Hepatocyte (in vitro differentiated cells): ENCODE results near the gene PTPN6. TPM values are rescaled to one million over a fixed set of nuclear protein-coding genes. Genes with fewer than 3 reads are reported as not detected.
"Not testable (repeated sequence)": the region's sequence is repeated elsewhere in the genome, so short reads cannot be mapped to it uniquely, and the experiment has no call there.

Source experiments
- DNase-seq: peaks from one replicate; pipeline ENCODE4 v3.0.0-alpha.2; 2016; ENCODE audit warnings: low spot score
- H2AFZ ChIP-seq: fragments of 200-600 bp; sonication (generic); 2 replicates; pipeline ENCODE4 v1.6.0; 2016; ENCODE audit warnings: antibody characterized with exemption, mild to moderate bottlenecking
- H3K27ac ChIP-seq: fragments of 200-600 bp; sonication (generic); 2 replicates; pipeline ENCODE4 v1.5.1; 2016; ENCODE audit warnings: mild to moderate bottlenecking
- H3K27me3 ChIP-seq: fragments of 200-600 bp; sonication (generic); 2 replicates; pipeline ENCODE4 v1.6.1; 2016
- H3K36me3 ChIP-seq: fragments of 200-600 bp; sonication (generic); replicated peaks from 2 replicates; pipeline ENCODE4 v1.5.1; 2016; ENCODE audit warnings: low read depth; ENCODE audit not compliant: insufficient read depth
- H3K4me1 ChIP-seq: fragments of 200-600 bp; sonication (generic); 2 replicates; pipeline ENCODE4 v1.5.1; 2016; ENCODE audit warnings: mild to moderate bottlenecking, moderate library complexity; ENCODE audit not compliant: insufficient read depth
- H3K4me2 ChIP-seq: fragments of 200-600 bp; sonication (generic); 2 replicates; pipeline ENCODE4 v1.6.0; 2016
- H3K4me3 ChIP-seq: fragments of 200-600 bp; sonication (generic); 2 replicates; pipeline ENCODE4 v1.5.1; 2016; ENCODE audit warnings: mild to moderate bottlenecking
- H3K79me2 ChIP-seq: fragments of 200-600 bp; sonication (generic); 2 replicates; pipeline ENCODE4 v1.6.0; 2017; ENCODE audit warnings: mild to moderate bottlenecking
- H3K9me2 ChIP-seq: fragments of 200-600 bp; sonication (generic); replicated peaks from 2 replicates; pipeline ENCODE4 v1.6.0; 2017; ENCODE audit warnings: mild to moderate bottlenecking; ENCODE audit not compliant: insufficient read depth
- H3K9me3 ChIP-seq: fragments of 200-600 bp; sonication (generic); 2 replicates; pipeline ENCODE4 v1.5.1; 2016; ENCODE audit warnings: low read depth, mild to moderate bottlenecking
- H4K20me1 ChIP-seq: fragments of 200-600 bp; sonication (generic); 2 replicates; pipeline ENCODE4 v1.6.0; 2016; ENCODE audit warnings: mild to moderate bottlenecking; ENCODE audit not compliant: insufficient read depth, poor library complexity, severe bottlenecking
- EZH2 ChIP-seq: fragments of 200-600 bp; sonication (generic); IDR thresholded peaks from 2 replicates; pipeline ENCODE4 v1.6.1; 2016; ENCODE audit warnings: antibody characterized with exemption, mild to moderate bottlenecking, borderline replicate concordance
- EZH2phosphoT487 ChIP-seq: fragments of 200-600 bp; sonication (generic); IDR thresholded peaks from one replicate; pipeline ENCODE4 v1.6.1; 2018; ENCODE audit warnings: antibody characterized with exemption, mild to moderate bottlenecking, low read depth, moderate library complexity; ENCODE audit not compliant: unreplicated experiment, severe bottlenecking
- WGBS: methylation state at CpG from one replicate; pipeline ENCODE4 v1.1.6; 2016; ENCODE audit warnings: low lambda C conversion rate; ENCODE audit errors: missing lambda C conversion rate; 5-methylcytosine and 5-hydroxymethylcytosine counted together
- polyA plus RNA-seq: library from polyadenylated mRNA; unstranded; fragments of >200 nt; fragmentation: Nextera tagmentation; extraction: Ambion mirVana; gene quantifications from 2 replicates; pipeline ENCODE4 v1.2.1, GENCODE V29; 2016
- total RNA-seq: library from RNA; depleted of rRNA; stranded (reverse); fragments of >200 nt; gene quantifications from 2 replicates; pipeline ENCODE4 v1.2.3, GENCODE V29; 2014
- TF ChIP-seq, protein P1 (sequence below): fragments of 200-600 bp; sonication (generic); IDR thresholded peaks from 2 replicates; pipeline ENCODE4 v1.5.1; 2016; ENCODE audit warnings: antibody characterized with exemption, mild to moderate bottlenecking; ENCODE audit not compliant: poor library complexity

The PTPN6 gene
- total and polyA plus RNA-seq, 2 experiments from 2014 or later, result 14.5 to 20.8 TPM

DNA sequence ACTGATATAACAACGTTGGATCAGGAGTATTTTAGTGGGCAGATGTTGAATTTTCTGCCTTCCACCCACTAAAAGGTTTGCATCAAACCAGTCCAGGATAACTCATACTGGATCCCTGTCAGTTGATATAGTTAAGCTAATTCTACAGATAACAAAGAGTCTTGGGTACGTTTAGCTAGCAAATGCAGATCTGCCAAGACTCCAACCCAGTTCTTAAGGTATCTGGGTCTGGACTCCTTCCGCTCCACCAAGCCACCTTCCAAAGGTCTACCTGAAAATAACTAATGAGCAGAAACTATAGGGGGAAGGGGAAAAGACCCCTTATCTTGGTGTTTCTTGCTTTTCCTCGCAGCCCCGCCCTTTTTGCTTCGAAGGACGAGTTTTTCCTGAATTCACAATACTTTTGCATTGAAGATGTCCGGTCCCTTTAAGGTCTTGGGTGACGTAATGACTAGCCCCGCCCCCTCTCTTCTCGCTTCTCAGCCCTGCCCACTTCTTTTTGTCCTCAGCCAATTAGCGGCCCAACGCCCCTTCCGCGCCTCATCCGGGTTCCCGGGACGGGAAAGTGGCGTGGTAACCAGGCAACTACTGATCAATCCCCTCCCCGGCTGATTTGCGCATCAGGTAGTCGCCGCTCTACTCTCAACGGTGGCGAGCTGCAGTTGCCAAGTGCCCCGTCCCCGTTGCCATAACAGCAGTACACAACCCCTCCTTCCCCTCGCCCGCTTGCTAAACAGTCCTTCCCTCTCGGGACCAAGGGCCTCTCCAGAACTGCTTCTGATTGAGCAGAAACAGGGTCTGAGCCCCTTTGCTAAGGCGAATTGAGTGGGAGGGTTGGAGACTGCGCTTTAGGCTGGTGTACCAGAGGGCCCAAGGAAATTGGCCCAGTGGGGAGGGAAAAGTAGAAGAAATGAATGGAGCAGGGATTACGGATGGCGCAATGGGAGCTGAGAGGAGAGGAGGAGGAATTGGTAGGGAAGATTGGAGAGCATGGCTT lies 46.6 kb upstream of the PTPN6 start, which contains the start of gene LRRC23:
TSS of gene LRRC23 (plus strand) at position 543 of the 997 bp plus-strand sequence. CDS start 812 bp downstream, outside the sequence.
- H3K79me2 ChIP-seq, result no peaks in the 10 kb centered on the region
- no peaks in the 10 kb centered on the region for H3K27me3 ChIP-seq
- peak; percentile 98 for DNase-seq
- 6% methylated on average over 34 of the region's 34 CpGs for WGBS
- H2AFZ ChIP-seq, result peak within 1 kb of the TSS; percentile 89
- H3K4me3 ChIP-seq, result peak within 1 kb of the TSS; percentile 56
- H3K27ac ChIP-seq, result peak within 1 kb of the TSS; percentile 74
- peak within 1 kb of the TSS; percentile 88 for H3K4me2 ChIP-seq
- H3K36me3 ChIP-seq, result no peaks in the 10 kb centered on the region
- H3K4me1 ChIP-seq, result peaks cover 8% of the 10 kb centered on the region
- H3K9me3 ChIP-seq, result no peaks in the 10 kb centered on the region
- no peak for TF ChIP-seq EZH2
- TF ChIP-seq EZH2phosphoT487, result no peak
- TF ChIP-seq, protein P1, sequence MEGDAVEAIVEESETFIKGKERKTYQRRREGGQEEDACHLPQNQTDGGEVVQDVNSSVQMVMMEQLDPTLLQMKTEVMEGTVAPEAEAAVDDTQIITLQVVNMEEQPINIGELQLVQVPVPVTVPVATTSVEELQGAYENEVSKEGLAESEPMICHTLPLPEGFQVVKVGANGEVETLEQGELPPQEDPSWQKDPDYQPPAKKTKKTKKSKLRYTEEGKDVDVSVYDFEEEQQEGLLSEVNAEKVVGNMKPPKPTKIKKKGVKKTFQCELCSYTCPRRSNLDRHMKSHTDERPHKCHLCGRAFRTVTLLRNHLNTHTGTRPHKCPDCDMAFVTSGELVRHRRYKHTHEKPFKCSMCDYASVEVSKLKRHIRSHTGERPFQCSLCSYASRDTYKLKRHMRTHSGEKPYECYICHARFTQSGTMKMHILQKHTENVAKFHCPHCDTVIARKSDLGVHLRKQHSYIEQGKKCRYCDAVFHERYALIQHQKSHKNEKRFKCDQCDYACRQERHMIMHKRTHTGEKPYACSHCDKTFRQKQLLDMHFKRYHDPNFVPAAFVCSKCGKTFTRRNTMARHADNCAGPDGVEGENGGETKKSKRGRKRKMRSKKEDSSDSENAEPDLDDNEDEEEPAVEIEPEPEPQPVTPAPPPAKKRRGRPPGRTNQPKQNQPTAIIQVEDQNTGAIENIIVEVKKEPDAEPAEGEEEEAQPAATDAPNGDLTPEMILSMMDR, result no peak
- no peaks in the 10 kb centered on the region for H3K9me2 ChIP-seq
- H4K20me1 ChIP-seq, result no peaks in the 10 kb centered on the region

DNA sequence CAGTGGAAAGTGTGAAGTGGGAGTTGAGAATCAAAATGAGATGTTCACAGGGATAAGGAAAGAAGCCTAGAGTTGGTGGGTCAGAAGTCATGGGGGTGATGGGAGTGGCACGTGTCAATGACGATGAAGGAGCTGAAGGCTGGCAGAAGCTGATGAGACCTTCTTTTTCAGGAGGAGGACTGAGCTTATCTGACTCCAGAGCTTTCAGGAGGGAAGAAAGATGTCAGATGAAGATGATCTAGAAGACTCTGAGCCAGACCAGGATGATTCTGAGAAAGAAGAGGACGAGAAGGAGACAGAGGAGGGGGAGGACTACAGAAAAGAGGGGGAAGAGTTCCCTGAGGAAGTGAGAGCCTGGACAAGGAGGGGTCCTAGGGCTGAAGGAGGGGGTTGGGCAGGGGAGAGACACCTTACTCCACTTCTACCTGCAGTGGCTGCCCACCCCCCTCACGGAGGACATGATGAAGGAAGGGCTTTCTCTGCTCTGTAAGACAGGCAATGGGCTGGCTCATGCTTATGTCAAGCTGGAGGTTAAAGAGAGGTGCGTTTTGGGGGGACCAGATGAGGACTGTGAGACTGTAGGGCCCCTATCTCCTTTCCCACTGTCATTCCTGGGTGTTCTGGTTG lies 45.6 kb upstream of the PTPN6 start:
- TF ChIP-seq EZH2 (no peak), EZH2phosphoT487 (no peak)
- TF ChIP-seq, protein P1, result no peak
- Histone ChIP-seq H4K20me1 (no peaks in the 10 kb centered on the region), H3K36me3 (no peaks in the 10 kb centered on the region), H3K4me2 (peak overlapping the region; percentile 88), H3K9me3 (no peaks in the 10 kb centered on the region), H2AFZ (no peak overlapping the region), H3K9me2 (no peaks in the 10 kb centered on the region), H3K4me1 (peaks cover 8% of the 10 kb centered on the region), H3K79me2 (no peaks in the 10 kb centered on the region), H3K27ac (peak overlapping the region; percentile 74), H3K4me3 (peak overlapping the region; percentile 56), H3K27me3 (no peaks in the 10 kb centered on the region)
- no peak for DNase-seq
- 66% methylated on average over 5 of the region's 5 CpGs for WGBS

DNA sequence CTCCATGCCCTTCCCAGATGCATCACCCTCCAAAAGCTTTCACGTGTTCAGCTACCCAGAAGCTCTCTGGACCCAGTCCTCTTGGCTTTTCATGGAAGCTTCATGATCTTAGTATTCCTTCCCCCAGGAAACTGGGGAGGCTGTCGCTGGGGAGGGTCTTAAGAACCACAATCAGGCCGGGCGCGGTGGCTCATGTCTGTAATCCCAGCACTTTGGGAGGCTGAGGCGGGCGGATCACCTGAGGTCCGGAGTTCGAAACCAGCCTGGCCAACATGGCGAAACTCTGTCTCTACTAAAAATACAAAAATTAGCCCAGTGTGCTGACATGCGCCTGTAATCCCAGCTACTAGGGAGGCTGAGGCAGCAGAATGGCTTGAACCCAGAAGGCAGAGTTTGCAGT lies 43.0 kb upstream of the PTPN6 start:
- not testable (repeated sequence) for H2AFZ ChIP-seq, H3K4me2 ChIP-seq, H3K4me3 ChIP-seq, H4K20me1 ChIP-seq, H3K9me2 ChIP-seq, H3K4me1 ChIP-seq, H3K27me3 ChIP-seq, DNase-seq, H3K79me2 ChIP-seq, H3K9me3 ChIP-seq, H3K27ac ChIP-seq, H3K36me3 ChIP-seq
- WGBS, result 97% methylated on average over 11 of the region's 11 CpGs
